ENCODE results near the gene CPNE1. TPM values are rescaled to one million over a fixed set of nuclear protein-coding genes. Genes with fewer than 3 reads are reported as not detected.

CPNE1 gene
- total RNA-seq, 1 experiment from 2014 or later = 333 TPM

DNA sequence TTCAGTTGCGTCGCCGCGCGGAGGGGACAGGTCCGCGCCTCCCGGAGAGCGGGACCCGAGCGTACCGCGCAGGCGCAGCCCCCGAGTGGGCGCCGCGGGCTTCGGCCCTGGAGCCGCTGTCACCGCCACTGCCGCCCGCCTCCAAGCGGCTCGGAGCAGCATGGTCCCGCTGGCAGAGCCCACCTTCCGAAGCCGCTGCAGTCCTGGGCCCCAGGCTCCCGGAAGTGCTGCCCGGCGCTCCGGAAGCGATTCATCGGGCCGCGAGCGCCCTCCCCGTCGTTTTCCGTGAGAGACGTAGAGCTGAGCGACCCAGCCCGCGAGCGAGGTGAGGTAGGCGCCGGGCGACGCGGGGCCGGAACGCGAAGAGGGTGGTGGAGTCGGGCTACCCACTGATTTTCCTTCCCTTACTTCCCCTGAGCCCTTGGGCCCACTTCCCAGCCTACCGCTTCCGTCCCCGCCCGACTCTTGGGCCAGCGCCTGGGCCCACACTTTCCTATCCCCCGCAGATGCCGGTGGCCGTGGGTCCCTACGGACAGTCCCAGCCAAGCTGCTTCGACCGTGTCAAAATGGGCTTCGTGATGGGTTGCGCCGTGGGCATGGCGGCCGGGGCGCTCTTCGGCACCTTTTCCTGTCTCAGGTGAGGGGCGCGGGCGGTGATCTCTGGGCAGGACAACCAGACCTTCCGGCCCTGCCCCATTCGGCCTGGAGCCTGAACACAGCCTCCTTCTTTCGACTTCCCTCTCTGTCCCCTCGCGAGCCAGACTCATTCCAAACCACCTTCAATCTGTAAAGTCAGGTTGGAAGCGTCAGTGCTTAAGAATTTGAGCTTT lies 34.6 kb upstream of the CPNE1 start, which contains the start of the genes NFS1 and ROMO1:
Gene NFS1 (minus strand): TSS at position 226 of the 830 bp plus-strand sequence. CDS start 64 bp downstream, at position 162.
Gene ROMO1 (plus strand): TSS at position 279 of the 830 bp plus-strand sequence. CDS start 228 bp downstream, at position 507.
- BruUV-seq (replicated peaks) = TSS peak; percentile 82
- peak; percentile 90 for ATAC-seq
- Histone ChIP-seq H2AFZ (ENCODE audit: low read depth, low read length, poor library complexity, severe bottlenecking) (peak within 1 kb of the TSS; percentile 60), H4K20me1 (ENCODE audit: insufficient read depth) (peaks cover 5% of the 10 kb centered on the region; the same call in 1 of the 2 replicates), H3K9me3 (ENCODE audit: control insufficient read depth in 1 of 2, insufficient read depth in 1 of 2, low read depth in 1 of 2, low read length in 2 of 2) (no peaks in the 10 kb centered on the region), H3K36me3 (ENCODE audit: control insufficient read depth in 1 of 2, insufficient read depth in 2 of 2, low read length in 2 of 2) (peaks cover 20% of the 10 kb centered on the region in 2 experiments; a peak in 2 of 4 replicates), H3K27ac (ENCODE audit: low read depth, low read length) (peak within 1 kb of the TSS; percentile 83), H3K4me1 (ENCODE audit: control insufficient read depth in 1 of 2, insufficient read depth in 2 of 2, low read length in 2 of 2) (peaks cover 10 to 26% of the 10 kb centered on the region in 2 experiments), H3K4me3 (replicated peaks in 1 of 2; ENCODE audit: low read depth in 1 of 2, low read length in 2 of 2) (peak within 1 kb of the TSS; percentile 95), H3K27me3 (ENCODE audit: insufficient read depth, low read length) (no peaks in the 10 kb centered on the region), H3K9ac (ENCODE audit: low read length) (peak within 1 kb of the TSS; percentile 93), H3K4me2 (ENCODE audit: low read length) (peak within 1 kb of the TSS; percentile 94), H3K9me2 (ENCODE audit: insufficient read depth) (no peaks in the 10 kb centered on the region), H3K79me2 (ENCODE audit: insufficient read depth, low read length) (peaks cover 50% of the 10 kb centered on the region)
- TF ChIP-seq FOSL1 (IDR thresholded peaks at IDR 0.05; ENCODE audit: low read depth) (no peak), SP1 (IDR thresholded peaks at IDR 0.05; ENCODE audit: low read depth) (no peak; the same call in 1 of the 2 replicates), POLR2AphosphoS5 (IDR thresholded peaks at IDR 0.05; ENCODE audit: low read depth, low read length) (peak; percentile 85), YY1 (IDR thresholded peaks at IDR 0.05; ENCODE audit: extremely low read depth, insufficient replicate concordance, low read depth, low read length) (peak; percentile 46), ZNF274 (IDR thresholded peaks at IDR 0.05; ENCODE audit: low read depth, low read length) (no peak), SRF (IDR thresholded peaks at IDR 0.05; ENCODE audit: low read depth) (0 out of 2 replicates have a peak, but pooled peaks have one; percentile 46), CBX3 (IDR thresholded peaks at IDR 0.05; ENCODE audit: low read depth) (no peak), SIN3A (IDR thresholded peaks at IDR 0.05; ENCODE audit: low read depth) (peak; percentile 85), EGR1 (IDR thresholded peaks at IDR 0.05; ENCODE audit: low read depth) (peak; percentile 40; the same call in 1 of the 2 replicates), TCF7L2 (IDR thresholded peaks at IDR 0.05; ENCODE audit: borderline replicate concordance, extremely low read depth, insufficient read depth, insufficient read length) (peak; percentile 14), ZFX (IDR thresholded peaks at IDR 0.05) (peak; percentile 90), ELF1 (IDR thresholded peaks at IDR 0.05; ENCODE audit: borderline replicate concordance, low read depth) (peak; percentile 50), POLR2A (IDR thresholded peaks at IDR 0.05; ENCODE audit: borderline replicate concordance, extremely low read depth, insufficient read depth, insufficient read length) (peak; percentile 67), EZH2phosphoT487 (IDR thresholded peaks at IDR 0.05; ENCODE audit: borderline replicate concordance) (no peak)
- TF ChIP-seq, protein P1, sequence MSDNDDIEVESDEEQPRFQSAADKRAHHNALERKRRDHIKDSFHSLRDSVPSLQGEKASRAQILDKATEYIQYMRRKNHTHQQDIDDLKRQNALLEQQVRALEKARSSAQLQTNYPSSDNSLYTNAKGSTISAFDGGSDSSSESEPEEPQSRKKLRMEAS (IDR thresholded peaks at IDR 0.05) = peak; percentile 80
- TF ChIP-seq, protein P2, sequence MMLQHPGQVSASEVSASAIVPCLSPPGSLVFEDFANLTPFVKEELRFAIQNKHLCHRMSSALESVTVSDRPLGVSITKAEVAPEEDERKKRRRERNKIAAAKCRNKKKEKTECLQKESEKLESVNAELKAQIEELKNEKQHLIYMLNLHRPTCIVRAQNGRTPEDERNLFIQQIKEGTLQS (IDR thresholded peaks at IDR 0.05) = no peak
- TF ChIP-seq, protein P3, sequence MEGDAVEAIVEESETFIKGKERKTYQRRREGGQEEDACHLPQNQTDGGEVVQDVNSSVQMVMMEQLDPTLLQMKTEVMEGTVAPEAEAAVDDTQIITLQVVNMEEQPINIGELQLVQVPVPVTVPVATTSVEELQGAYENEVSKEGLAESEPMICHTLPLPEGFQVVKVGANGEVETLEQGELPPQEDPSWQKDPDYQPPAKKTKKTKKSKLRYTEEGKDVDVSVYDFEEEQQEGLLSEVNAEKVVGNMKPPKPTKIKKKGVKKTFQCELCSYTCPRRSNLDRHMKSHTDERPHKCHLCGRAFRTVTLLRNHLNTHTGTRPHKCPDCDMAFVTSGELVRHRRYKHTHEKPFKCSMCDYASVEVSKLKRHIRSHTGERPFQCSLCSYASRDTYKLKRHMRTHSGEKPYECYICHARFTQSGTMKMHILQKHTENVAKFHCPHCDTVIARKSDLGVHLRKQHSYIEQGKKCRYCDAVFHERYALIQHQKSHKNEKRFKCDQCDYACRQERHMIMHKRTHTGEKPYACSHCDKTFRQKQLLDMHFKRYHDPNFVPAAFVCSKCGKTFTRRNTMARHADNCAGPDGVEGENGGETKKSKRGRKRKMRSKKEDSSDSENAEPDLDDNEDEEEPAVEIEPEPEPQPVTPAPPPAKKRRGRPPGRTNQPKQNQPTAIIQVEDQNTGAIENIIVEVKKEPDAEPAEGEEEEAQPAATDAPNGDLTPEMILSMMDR (IDR thresholded peaks at IDR 0.05 in 2 of 3, conservative IDR thresholded peaks at IDR 0.05 in 1 of 3; ENCODE audit: borderline replicate concordance in 1 of 3, insufficient read depth in 1 of 3, low read depth in 2 of 3, low read length in 2 of 3) = 0 out of 6 replicates have a peak, but pooled peaks of 1 of the 3 experiments have one; percentile 0
- TF ChIP-seq, protein P4, sequence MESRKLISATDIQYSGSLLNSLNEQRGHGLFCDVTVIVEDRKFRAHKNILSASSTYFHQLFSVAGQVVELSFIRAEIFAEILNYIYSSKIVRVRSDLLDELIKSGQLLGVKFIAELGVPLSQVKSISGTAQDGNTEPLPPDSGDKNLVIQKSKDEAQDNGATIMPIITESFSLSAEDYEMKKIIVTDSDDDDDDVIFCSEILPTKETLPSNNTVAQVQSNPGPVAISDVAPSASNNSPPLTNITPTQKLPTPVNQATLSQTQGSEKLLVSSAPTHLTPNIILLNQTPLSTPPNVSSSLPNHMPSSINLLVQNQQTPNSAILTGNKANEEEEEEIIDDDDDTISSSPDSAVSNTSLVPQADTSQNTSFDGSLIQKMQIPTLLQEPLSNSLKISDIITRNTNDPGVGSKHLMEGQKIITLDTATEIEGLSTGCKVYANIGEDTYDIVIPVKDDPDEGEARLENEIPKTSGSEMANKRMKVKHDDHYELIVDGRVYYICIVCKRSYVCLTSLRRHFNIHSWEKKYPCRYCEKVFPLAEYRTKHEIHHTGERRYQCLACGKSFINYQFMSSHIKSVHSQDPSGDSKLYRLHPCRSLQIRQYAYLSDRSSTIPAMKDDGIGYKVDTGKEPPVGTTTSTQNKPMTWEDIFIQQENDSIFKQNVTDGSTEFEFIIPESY (IDR thresholded peaks at IDR 0.05; ENCODE audit: extremely low read depth, insufficient replicate concordance, low read length) = no peak
- intact Hi-C loops (cut with micrococcal nuclease) = no loop called here
- DNase-seq (ENCODE audit: low read depth, low spot score) = peak; percentile 56
- ChIA-PET POLR2A (interaction anchor here (1.4 kb wide), 1 partner anchor 43 kb away, joined by 4 read pairs; the partner anchor contains the start of gene RBM39), RAD21 (ENCODE audit: low non-redundant PET in 1 of 2, low total read pairs in 2 of 2, uncharacterized antibody in 2 of 2, unreplicated experiment in 2 of 2) (interaction anchor here (0.6 kb wide), 2 partner anchors 40 to 190 kb away, joined by 3 to 4 read pairs; no protein-coding TSS in a partner anchor), CTCF (interaction anchor here (0.6 kb wide), 1 partner anchor 80 kb away, joined by 4 read pairs; no protein-coding TSS in a partner anchor)

All from HCT116 (cell line).